Activated CD8-positive, alpha-beta memory T cell treated with anti-CD3 and anti-CD28 coated beads, Interleukin-2, amount 50 U/mL, for 1 hour (primary cell): Measurements from ENCODE around the gene EPYC.

Source experiments
- DNase-seq: peaks from one replicate; pipeline ENCODE4 v3.0.0-alpha.2; 2020; ENCODE audit errors: extremely low read depth

Gene EPYC, protein sequence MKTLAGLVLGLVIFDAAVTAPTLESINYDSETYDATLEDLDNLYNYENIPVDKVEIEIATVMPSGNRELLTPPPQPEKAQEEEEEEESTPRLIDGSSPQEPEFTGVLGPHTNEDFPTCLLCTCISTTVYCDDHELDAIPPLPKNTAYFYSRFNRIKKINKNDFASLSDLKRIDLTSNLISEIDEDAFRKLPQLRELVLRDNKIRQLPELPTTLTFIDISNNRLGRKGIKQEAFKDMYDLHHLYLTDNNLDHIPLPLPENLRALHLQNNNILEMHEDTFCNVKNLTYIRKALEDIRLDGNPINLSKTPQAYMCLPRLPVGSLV

DNA sequence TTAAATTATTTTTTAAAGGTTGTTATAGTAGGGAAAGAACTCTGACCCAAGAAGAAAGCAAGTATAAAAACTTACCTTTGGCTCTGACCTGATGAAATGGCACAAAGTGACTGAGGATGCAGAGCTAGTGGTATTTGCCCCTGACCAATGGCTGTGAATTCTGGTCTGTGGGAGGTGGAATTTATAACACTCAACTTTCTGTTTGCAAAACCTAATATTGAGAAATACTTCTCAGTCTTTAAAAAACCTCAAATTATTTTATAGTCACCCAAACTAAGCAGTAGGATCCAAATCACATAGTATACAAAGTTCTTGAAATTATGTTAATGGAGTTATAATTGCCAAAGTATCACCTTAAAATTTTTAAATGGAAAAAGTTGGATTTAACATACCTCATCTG, at the start of gene EPYC:
Gene EPYC, minus strand, starts transcription at position 101 of the 400 bp plus-strand sequence. CDS start 2,407 bp downstream, outside the sequence.
- no peak for DNase-seq

DNA sequence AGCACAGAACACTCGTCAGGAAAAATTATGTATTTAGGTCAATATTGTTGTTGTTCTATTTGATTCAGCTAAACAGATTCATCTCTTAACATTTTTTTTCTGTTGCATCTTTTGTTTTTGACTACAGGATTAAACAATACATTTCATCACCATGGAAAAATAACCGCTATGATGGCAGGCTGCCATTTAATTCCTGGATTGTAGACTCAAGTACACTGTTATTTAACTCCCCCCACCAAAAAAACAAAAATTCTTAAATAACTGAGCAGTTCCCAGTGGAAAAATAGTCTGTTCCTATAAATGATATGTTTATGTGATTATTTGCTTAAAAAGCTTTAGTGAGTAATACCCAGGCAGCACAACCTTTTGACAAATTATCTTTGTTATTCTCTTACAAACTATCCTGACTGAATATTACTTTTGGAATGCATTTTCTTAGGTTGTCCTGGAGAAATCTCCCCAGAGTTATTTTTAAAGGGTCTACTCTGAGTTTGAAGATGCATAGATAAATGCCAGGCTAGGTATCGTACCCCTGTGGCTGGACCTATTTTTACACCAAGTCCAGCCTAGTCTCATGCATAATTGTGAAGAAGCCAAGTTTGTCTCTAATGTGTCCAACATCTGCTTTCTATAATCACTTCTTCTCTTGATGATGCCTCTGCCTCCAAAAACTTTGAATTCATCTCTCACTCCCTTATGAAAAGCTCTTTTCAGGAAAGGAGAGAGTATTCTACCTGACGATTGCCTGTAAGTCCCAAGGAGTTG, 49.4 kb upstream of the EPYC start:
- no peak for DNase-seq

DNA sequence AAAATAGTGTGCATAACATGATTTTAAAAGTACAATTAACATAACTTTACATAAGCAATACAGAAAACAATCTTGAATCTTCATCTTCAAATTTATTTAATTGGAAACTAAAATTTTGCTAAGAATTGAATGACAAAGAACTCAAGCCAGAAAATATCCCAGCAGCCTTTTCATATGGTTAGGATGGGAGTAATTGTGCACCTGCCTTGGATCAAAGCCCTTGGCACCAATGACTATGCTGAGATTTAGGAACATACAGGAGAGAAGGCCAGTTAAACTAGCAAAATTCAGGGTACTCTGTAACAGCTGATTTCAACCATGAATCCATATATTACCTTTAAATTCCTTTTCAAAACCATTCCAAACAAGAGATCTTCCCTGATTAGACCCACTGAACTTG, 47.3 kb upstream of the EPYC start:
- DNase-seq, result no peak

DNA sequence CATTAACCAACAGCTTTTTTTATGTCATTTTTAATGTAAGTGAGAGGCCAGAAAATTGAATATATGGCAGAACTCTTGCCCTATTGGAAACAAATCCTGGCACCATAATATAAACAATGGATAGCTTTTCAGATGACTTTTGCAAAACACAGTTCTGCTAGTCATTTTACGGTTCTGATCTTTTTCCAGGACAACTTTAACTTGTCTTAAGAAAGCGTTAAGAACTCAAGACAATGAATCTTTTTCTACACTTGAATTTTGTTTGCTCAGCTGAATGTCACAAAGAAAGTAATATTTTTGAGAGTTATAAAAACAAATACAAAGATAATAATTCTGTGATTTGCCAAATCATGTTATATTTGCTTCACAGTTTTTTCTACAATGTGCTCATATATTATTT, 39.8 kb upstream of the EPYC start:
- DNase-seq, result no peak

DNA sequence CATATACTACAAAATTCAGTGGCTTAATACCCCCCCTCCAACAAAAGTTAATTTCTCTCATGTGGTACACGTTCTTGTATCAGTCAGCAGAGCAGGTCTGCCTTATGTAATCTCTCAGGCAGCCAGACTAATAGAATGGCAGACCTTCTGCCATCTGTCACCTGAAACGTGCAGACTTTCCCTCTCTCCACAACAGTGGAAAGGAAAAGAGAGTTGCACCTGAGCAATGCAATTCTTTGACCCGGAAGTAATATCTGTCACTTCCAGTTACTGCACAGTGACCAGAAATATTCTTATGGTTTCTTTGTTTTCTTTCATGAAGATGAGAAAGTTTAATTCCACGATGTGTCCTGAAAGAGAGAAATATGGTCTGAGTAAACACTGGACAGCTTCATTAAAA, 38.6 kb upstream of the EPYC start:
- DNase-seq, result no peak

DNA sequence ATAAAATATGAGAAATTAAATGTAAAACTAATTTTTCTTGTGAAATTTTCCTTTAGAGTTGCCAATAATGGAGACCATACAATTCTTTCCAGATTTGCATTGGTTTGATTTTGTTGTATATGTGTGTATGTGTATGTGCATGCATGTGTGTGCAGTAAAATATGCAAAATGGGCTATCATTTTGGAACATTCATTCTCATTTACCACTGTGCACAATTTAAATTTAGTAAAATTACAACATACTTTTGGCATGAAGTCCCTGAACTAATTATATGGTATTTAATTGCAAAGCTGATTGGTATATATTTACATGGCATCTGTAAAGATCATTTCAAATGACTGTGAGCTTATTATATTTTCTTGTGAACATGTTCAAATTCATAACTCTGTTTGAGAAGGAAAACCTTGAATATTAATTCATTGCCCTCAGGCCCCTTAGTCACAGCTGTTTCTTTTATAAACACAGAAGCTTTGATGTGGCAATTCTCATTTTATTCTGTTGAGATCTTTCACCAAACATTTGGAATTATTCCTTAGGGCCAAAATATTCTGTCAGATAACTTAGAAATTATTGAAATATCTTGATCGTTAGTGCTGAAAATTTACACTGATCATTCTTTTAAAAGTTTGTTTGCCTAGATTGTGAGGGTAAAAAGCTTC, 35.5 kb upstream of the EPYC start:
- DNase-seq, result no peak

DNA sequence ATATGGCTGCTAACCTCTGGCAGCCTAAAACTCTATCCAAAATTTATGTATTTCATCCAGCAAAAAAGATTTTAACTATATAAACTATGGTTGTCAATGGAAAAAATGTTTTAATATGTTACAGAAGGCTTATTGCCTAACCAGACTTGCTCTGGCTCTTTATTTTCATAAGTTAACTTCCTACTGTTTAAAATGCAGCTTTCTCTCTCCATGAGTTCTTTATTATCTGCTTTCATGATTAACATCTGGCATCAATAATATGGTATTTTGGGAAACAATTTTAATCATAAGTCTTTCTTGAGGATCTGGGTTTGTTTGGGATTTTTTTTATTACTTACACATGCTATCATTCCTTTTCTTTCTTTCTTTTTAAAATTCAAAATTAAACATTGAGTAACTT, 32.5 kb upstream of the EPYC start:
- DNase-seq, result no peak

DNA sequence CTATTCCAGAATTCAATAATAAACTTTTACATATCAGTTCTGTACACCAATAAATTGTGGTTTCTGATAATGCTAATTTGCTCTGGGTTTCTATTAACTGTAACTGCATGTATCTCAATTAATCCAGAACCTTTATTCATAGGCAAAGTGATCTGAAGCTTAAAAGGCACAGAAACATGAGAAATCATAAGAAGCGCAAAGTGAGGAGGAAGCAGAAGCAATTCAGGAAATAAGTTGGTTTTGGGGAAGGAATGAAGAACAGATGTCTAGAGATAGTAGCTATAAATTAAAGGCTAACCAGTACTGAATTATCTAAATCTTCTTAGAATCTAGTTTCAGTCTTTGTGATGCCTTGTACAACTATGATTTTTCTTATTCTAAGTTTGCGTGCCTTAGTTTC, 28.5 kb upstream of the EPYC start:
- no peak for DNase-seq

DNA sequence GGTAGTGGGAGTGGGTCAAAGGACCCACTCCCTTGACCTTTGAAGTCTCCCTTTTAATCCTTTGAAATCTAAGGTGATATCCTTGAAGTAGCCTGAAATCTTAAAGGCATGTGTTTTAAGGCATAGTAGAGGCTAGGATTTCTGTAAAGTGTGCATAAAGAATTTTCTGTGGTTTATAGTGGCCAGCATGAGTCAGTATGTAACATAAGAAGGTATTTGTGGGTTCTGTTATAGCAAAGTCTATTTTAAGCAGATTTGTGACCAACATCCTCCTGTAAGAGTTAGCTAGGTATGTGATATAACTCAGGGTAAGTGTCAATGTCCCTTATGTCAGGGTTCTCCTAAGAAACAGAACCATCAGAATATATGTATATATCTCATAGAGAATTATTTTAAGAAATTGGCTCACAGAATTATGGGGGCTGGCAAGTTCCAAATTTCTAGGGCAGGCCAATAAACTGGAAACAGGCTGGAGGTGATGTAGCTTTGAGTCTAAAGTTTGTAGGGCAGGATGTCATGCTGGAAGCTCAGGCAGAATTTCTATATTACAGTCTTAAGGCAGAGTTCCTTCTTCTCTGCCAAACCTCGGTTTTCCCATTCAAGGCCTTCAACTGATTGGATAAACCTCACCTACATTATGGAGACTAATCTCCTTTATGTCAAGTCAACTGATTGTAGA, 18.7 kb upstream of the EPYC start:
- DNase-seq, result no peak

DNA sequence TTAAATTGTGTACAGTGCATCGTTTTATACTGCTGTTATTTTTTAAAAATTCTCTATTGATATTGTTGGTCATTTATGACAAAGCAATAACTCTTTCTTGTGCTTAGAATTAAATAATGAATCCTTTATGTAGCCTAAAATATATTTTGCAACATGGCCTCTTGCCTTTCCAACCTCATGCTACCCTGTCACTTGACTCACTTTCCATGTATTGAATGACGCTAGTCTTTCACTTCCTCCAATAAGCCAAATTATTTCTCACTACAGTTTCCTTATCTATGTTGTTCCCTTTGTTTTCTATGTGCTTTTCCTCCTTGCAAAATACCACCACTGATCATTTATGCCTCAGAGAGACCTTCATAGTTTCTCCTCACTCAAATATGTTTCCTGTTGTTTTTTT, 16.3 kb upstream of the EPYC start:
- no peak for DNase-seq

DNA sequence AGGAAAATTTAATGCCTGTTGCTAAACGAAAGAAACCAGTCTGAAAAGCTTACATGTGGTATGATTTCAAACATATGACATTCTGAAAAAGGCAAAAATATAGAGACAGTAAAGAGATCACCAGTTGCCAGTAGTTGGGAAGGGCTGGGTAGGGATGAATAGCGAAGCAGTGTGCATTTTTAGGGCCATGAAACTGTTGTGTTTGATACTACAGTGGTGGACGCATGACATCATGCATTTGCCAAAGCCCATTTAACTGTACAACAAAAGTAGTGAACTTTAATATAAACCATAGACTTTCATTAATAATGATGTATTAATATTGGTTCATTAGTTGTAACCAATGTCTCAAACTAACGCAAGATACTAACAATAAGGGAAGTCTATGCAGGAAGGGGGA, 14.7 kb upstream of the EPYC start:
- DNase-seq, result no peak

DNA sequence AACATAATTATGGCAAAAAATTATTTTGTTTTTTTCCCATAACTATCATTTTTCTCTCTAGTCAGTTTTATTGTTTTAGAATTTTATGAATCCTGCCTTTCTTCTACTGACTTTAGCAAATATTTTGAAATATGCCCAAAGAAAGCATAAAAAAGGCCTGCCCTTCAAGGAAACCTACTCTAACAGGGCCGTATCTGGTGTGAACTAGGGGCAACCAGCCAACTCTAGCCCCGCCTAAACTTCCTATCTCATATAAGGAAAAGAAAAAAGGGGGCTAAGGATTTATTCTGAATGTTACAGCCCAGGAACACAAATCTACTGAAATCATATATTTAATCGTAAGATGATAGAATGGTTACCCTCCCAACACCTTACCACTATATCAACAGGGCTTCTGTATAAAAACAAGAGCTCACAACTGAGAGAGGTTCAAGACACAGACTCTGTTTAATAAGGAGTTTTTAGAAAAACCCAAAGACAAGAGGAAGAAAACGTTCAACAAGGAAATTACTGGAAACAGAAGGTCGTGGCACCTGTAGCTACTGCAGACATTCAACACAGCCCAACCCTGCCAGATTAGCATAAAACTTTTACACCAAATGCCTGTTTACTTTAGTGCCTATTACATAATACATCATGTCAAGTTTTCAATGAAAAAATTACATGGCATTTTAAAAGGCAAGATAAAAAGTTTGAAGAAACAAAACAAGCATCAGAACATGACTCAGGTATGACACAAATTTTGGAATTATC, 12.9 kb upstream of the EPYC start:
- no peak for DNase-seq

DNA sequence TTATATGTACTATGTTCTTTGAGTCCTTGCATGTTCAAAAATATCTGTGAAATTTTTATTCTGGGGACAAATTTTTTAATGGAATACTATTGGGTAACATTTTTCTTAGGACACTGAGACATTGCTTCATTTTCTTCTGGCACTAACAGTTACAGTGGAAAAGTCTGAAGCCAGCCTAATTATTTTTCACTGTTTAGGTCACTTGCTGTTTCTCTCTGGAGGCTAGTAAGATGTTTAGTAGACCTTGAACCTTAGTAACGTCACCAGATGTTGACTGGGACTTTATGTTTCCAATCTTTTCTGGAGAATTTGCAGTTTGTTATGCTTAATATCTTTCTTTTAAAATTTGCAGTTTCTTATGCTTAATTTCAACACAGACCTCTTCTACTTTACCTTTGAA, 12.3 kb upstream of the EPYC start:
- no peak for DNase-seq

DNA sequence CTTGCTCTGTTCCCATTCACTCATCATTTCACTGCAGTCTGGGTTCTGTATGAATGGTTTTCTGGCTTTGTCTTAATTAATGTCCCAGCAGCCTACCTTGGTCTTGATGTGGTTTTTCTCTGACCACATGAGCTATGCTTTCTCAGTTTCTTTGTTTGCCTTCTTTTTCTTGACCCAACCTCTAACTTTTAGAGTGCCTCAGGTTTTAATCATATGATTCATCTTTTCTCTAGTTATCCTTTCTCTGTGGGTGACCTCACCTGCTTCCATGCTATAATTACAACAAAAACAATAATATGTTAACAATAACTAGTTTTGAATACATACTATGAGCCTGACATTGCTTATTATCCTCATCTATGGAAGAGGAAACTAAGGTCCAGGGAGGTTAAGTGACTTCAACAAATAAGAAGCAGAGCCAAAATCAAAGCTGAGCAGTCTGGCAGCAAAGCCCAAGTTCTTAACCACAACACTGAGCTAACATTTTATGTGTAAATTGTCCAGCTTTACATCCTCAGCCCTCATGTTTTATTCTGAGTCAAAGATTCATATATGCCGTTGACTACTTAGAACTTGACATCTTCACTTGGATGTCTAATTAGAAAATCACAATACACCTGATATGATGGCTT, 4.7 kb upstream of the EPYC start:
- no peak for DNase-seq

DNA sequence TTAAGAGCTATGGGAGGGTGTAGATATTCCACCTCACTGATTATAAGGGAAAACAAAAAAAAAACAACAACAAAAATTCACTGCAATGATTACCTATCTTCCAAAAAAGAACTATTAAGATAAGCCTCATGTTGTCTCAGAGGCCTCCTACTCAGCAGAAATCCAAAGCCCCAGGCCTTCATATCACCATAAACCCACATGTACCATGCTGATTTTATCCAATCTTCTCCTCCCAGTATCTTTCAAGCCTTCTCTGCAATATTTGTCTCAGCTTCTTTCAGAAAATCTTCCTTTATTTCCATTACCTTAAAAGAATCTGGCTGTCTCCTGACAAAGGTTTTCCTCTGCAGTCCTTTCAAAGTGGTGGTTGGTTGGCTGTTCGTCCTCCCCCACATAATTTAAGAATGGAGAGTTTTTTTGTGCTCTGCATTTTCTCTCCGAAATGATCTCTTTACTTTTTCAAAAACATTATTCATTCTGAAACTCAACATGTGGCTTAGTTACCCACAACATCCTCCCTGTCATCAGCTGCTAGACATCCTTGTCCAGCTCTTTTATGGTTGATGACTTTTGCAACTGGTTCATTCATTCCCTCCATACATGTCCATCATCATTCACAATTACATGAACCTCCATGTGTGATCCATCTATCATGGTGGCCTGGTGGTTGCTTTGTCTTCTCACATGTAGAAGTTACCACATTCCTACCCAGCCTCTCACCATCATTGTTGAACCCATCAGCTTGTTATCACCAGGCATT, 2.9 kb upstream of the EPYC start:
- DNase-seq, result no peak

DNA sequence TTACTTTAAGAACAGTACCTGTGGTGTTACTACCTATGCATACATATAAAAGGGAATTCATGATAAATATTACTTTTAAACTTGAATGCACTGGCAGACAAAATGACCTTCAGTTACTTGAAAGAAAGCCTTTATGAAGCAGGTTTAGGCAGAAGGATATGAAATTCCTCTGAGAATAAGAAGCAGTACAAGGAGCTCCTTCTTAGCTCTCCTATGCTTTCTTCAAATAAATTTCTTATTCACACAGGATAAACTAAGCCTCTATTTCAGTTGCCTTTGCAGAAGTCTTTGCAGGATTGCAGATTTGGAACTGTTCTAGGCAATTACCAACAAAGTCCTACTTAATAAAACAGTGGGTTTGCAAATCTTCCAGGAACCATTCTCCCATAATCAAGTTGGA, 1.0 kb downstream of the EPYC start:
- DNase-seq, result no peak

DNA sequence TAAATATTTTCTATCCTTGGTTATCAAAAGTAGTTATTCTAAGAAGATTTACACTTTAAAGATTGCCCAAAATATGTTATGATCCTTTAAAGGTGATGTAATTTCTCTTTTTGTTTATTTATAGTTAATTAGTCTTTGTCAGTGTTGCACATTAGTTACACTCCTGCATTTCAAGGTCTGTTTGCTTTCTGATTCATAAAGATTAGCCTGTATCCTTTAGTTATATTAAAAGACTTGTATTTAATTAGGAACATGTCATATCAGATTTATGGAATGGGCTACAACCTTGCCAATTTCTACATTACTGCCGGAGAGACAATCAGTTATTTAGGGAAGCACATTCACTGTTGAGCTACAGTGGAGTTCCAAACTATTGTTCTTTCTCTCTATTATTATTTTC, 3.5 kb downstream of the EPYC start:
- no peak for DNase-seq

DNA sequence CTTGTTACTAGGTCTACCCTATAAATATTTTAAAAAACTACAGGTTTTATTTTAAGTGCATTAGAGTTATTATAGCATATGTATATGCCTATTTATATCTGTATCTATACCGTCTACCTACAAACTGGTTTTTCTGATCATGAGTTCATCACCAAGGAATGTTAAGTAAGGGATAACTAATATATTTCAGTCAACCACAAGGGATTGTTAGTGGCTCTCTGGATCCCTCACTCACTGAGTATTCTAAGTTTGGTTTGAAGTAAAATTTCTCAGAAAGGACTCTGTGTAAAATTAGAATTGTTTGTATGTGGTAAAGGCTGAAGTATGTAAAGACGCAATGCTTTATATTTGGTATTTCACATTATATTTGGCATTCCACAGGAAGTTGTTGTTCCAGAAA, 4.8 kb downstream of the EPYC start:
- DNase-seq, result no peak

DNA sequence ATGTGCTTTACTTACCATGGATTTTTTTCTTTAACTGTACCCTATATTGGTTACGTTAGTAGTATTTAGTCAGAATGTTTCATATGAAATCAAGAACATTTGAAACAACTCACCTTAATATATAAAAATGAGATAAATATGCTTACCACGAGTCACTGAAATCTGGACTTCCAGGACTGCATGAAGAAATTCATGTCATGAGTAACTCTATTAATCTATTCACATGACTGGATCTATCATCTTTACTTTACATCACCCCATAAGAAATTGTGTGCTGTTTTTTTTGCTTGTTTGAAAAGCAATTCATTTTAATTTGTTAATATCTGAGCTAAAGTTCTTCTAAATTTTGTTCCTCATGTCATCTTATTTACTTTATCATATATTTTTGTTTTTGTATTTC, 5.2 kb downstream of the EPYC start:
- DNase-seq, result no peak

DNA sequence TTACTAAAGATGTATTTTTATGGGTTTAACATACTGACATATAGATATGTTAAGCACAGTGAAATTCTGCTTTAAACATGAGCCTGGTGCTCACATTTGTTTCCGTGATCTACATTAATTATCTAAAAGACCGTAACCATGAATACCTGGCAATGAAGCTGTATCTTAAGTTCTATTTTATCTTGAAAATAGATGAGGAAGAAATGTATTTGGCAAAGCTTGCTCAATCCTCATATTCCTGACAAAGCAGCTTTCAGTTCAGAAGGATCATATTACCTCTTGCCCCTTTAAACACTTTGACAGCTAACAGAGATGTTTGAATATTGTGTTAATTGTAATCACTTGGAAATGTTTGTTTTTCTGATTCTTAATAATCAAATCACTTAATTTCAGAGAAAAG, 9.8 kb downstream of the EPYC start:
- no peak for DNase-seq
